Kidney epithelial cell (primary cell): ENCODE data around the gene TPM1. TPM values are rescaled to one million over a fixed set of nuclear protein-coding genes. Genes with fewer than 3 reads are reported as not detected.

Experiments used
- DNase-seq: peaks from one replicate; pipeline ENCODE4 v3.0.0-alpha.2; 2010; ENCODE audit warnings: low read depth
- H3K27me3 ChIP-seq: 2 replicates; pipeline ENCODE4 v1.6.0; 2011; ENCODE audit warnings: low read length; ENCODE audit not compliant: control insufficient read depth, insufficient read depth
- H3K36me3 ChIP-seq: 2 replicates; pipeline ENCODE4 v1.5.1; 2011; ENCODE audit warnings: low read length; ENCODE audit not compliant: control insufficient read depth, insufficient read depth
- H3K4me3 ChIP-seq: 2 replicates; pipeline ENCODE4 v1.5.1; 2011; ENCODE audit warnings: low read depth, mild to moderate bottlenecking, control low read depth, low read length
- CTCF ChIP-seq: IDR thresholded peaks from 2 replicates; pipeline ENCODE4 v1.5.1; 2011; ENCODE audit warnings: mild to moderate bottlenecking, moderate library complexity, low read length, control low read depth, inconsistent platforms; ENCODE audit not compliant: insufficient read depth, poor library complexity, severe bottlenecking
- total RNA-seq: library from RNA; depleted of rRNA; stranded (reverse); fragments of >200 nt; gene quantifications from 2 replicates; pipeline ENCODE4 v1.2.3, GENCODE V29; 2015

Gene TPM1
- total RNA-seq, 1 donor from 2014 or later: 847 TPM

- no peaks in the 10 kb centered on the region for H3K27me3 ChIP-seq
- DNase-seq: no peak
- no peaks in the 10 kb centered on the region for H3K36me3 ChIP-seq
- TF ChIP-seq CTCF: no peak
- no peak overlapping the region for H3K4me3 ChIP-seq
Measured at GRCh38 chr15:63114465-63114864, 71.9 kb downstream of the TPM1 start.

Other genes starting within 250 kb of the TPM1 start
- 10.7 and 11.6 TPM in 2 replicates for gene LACTB, start 79.1 kb downstream of the TPM1 start, total RNA-seq
- 150 and 186 TPM in 2 replicates for gene RPS27L, start 114.7 kb downstream of the TPM1 start, total RNA-seq
- 21.5 and 28.9 TPM in 2 replicates for gene RAB8B, start 146.9 kb downstream of the TPM1 start, total RNA-seq
- gene APH1B, start 234.9 kb downstream of the TPM1 start, total RNA-seq: 10.2 and 12.1 TPM in 2 replicates